GM12874 (cell line): ENCODE results near the gene NDUFB8.

Experiments used
- TF ChIP-seq, protein P1 (sequence below): IDR thresholded peaks from 2 replicates; pipeline ENCODE4 v1.5.1; 2011; ENCODE audit warnings: low read depth, mild to moderate bottlenecking, control low read depth, low read length, moderate library complexity; ENCODE audit not compliant: insufficient read depth

NDUFB8 gene

GRCh38 chr10:100560248-100560647, 30.6 kb upstream of the NDUFB8 start:
- TF ChIP-seq, protein P1, sequence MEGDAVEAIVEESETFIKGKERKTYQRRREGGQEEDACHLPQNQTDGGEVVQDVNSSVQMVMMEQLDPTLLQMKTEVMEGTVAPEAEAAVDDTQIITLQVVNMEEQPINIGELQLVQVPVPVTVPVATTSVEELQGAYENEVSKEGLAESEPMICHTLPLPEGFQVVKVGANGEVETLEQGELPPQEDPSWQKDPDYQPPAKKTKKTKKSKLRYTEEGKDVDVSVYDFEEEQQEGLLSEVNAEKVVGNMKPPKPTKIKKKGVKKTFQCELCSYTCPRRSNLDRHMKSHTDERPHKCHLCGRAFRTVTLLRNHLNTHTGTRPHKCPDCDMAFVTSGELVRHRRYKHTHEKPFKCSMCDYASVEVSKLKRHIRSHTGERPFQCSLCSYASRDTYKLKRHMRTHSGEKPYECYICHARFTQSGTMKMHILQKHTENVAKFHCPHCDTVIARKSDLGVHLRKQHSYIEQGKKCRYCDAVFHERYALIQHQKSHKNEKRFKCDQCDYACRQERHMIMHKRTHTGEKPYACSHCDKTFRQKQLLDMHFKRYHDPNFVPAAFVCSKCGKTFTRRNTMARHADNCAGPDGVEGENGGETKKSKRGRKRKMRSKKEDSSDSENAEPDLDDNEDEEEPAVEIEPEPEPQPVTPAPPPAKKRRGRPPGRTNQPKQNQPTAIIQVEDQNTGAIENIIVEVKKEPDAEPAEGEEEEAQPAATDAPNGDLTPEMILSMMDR = no peak

DNA sequence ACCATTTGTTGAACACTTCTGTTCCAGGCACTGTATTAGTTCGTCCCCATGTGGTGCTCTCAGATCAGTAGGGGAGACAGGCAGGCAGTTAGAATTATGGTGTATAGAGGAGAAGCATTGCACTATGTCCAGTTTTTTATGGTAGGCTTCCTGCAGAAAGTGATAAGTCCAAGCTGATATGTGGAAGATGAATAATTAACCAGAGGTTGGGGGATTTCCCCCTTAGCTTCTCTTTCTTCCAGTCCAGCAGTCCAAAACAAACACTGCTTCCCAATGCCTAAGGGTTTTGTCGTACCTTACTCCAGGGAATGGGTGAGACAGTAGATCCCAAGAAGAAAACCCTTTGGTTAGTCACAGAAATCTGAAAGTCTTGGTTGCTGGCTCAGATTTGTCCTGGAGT, 25.2 kb upstream of the NDUFB8 start:
- TF ChIP-seq, protein P1 = no peak

DNA sequence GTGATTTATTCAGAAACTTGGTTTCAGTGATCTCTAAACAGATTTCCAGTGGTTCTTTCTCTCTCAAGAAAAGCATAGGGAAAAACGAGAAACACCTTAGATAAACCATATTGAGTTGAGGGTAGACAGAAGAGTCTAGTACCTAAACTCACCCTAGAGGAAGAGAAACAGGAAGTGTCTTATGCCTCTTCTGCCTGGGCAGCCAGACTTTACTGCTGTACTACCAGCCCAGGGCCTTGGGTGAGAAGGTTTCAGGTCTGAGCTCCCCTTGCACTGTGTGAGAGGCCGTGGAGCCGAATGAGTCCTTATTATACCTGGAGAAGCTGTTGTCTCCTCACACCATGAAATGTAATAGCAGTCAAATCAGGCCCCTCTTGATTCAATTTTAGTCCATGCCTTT, 24.3 kb upstream of the NDUFB8 start:
- TF ChIP-seq, protein P1 = no peak

DNA sequence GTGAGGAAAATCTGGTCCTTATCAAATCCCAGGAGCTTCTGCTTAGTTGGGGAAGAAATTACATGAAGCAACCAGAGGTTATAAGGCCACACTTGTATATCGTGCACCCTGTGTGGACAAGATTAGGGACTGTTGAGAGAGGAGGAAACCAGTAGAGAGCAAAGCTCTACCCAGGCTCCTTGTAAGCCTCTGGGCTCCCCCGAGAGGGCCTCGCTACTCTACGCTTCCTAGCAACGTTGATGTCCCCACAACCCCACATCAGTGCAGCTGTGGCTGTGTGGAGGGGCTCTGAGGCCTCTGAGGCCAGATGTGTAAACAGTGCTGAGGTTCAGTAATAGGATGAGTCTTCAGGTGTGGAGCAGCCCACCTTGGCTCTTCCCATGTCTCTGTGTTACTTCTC, 22.1 kb upstream of the NDUFB8 start:
- TF ChIP-seq, protein P1 = no peak

DNA sequence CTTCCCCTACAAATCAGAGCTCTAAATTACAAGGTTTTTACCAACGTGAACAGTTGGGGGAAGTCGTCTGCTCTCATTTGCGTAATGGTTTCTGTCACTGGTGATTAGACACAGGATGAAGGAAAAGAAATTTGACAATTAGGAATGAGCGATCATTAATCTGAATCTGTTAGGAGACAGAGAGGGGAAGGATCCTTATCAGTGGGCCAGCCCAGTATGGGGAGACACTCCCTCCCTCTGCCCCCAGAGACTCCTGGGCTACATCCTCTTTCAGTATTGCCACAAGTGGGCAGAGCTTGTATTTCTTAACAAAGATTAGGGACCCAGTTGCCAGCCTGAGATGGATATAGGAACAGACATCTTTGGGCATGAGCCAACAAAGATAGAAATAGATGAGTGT, 21.5 kb upstream of the NDUFB8 start:
- TF ChIP-seq, protein P1 = no peak

- TF ChIP-seq, protein P1 = no peak
Measured at GRCh38 chr10:100544950-100545349, 15.3 kb upstream of the NDUFB8 start.

GRCh38 chr10:100537475-100537874, 7.8 kb upstream of the NDUFB8 start:
- TF ChIP-seq, protein P1 = no peak
